PC-9 (cell line): Measurements from ENCODE around the gene SLC25A4. TPM values are rescaled to one million over a fixed set of nuclear protein-coding genes. Genes with fewer than 3 reads are reported as not detected.
A peak's percentile ranks its signal among the peaks of the same experiment; 100 is the strongest.

Experiments
- Bru-seq: library from RNA; stranded (reverse); fragments of 400-500 nt; gene quantifications from one replicate; lab custom pipeline; 2021; lab: Mats Ljungman, UMichigan
- BruChase-seq, 2 experiments: library from RNA; stranded (reverse); fragments of 400-500 nt; gene quantifications; one replicate each; lab custom pipeline; 2021; lab: Mats Ljungman, UMichigan
- BruUV-seq: library from RNA; stranded (reverse); fragments of 400-500 nt; replicated peaks from 2 replicates; lab custom pipeline; 2021; lab: Mats Ljungman, UMichigan
- CTCF ChIA-PET: fragments of 300-600 bp; sonication (Branson Sonifier 250); formaldehyde crosslinking; loops from one replicate; lab custom pipeline; 2022; ENCODE audit warnings: antibody characterized with exemption; lab: Charles Lee
- POLR2A ChIA-PET: fragments of 300-600 bp; sonication (Branson Sonifier 250); formaldehyde crosslinking; loops from one replicate; lab custom pipeline; 2022; ENCODE audit warnings: antibody characterized with exemption; ENCODE audit not compliant: unreplicated experiment; lab: Charles Lee
- DNase-seq, 2 experiments: peaks; one replicate each; pipeline versions ENCODE4 v3.0.0 to v3.0.0-alpha.2; 2015 to 2022; ENCODE audit warnings: mixed read lengths in 1 of 2
- H2AFZ ChIP-seq: fragments of 200-600 bp; sonication (generic); 2 replicates; pipeline ENCODE4 v1.8.1; 2017; ENCODE audit warnings: antibody characterized with exemption
- H3F3A ChIP-seq: fragments of 200-600 bp; sonication (generic); 2 replicates; pipeline ENCODE4 v1.8.1; 2017; ENCODE audit warnings: antibody characterized with exemption, mild to moderate bottlenecking, low read depth; ENCODE audit not compliant: insufficient read depth
- H3K27ac ChIP-seq: fragments of 200-600 bp; sonication (generic); 2 replicates; pipeline ENCODE4 v1.6.1; 2016; ENCODE audit warnings: mixed run types
- H3K27me3 ChIP-seq: fragments of 200-600 bp; sonication (generic); 2 replicates; pipeline ENCODE4 v1.6.1; 2016; ENCODE audit warnings: low read depth, mixed run types; ENCODE audit not compliant: insufficient read depth
- H3K36me3 ChIP-seq: fragments of 200-600 bp; sonication (generic); 2 replicates; pipeline ENCODE4 v1.6.1; 2016; ENCODE audit warnings: low read depth, mixed run types
- H3K4me1 ChIP-seq: fragments of 200-600 bp; sonication (generic); replicated peaks from 2 replicates; pipeline ENCODE4 v1.6.1; 2016; ENCODE audit warnings: mixed run types; ENCODE audit not compliant: insufficient read depth
- H3K4me2 ChIP-seq: fragments of 200-600 bp; sonication (generic); 2 replicates; pipeline ENCODE4 v1.6.1; 2017; ENCODE audit warnings: mixed run types
- H3K4me3 ChIP-seq: fragments of 200-600 bp; sonication (generic); 2 replicates; pipeline ENCODE4 v1.6.1; 2016; ENCODE audit warnings: mixed run types
- H3K79me2 ChIP-seq: fragments of 200-600 bp; sonication (generic); 2 replicates; pipeline ENCODE4 v1.6.1; 2017; ENCODE audit warnings: low read depth, mixed run types
- H3K9me2 ChIP-seq: fragments of 200-600 bp; sonication (generic); 2 replicates; pipeline ENCODE4 v1.8.1; 2017; ENCODE audit warnings: mild to moderate bottlenecking; ENCODE audit not compliant: insufficient read depth
- H3K9me3 ChIP-seq: fragments of 200-600 bp; sonication (generic); 2 replicates; pipeline ENCODE4 v1.8.1; 2016; ENCODE audit warnings: low read depth; ENCODE audit not compliant: insufficient read depth
- H4K20me1 ChIP-seq: fragments of 200-600 bp; sonication (generic); 2 replicates; pipeline ENCODE4 v1.8.1; 2017; ENCODE audit not compliant: insufficient read depth
- CTCF ChIP-seq: fragments of 200-600 bp; sonication (generic); conservative IDR thresholded peaks from 2 replicates; pipeline ENCODE4 v1.6.1; 2017; ENCODE audit warnings: mixed run types, antibody characterized with exemption, mild to moderate bottlenecking, moderate library complexity
- EZH2 ChIP-seq: fragments of 200-600 bp; sonication (generic); IDR thresholded peaks from 2 replicates; pipeline ENCODE4 v1.8.0; 2017; ENCODE audit warnings: antibody characterized with exemption, low read depth
- intact Hi-C: fragments of 100-400 bp; cut with micrococcal nuclease; formaldehyde crosslinking; loops from one replicate; pipeline ENCODE4 v1.10.0; 2022; ENCODE audit not compliant: unreplicated experiment
- long read RNA-seq: library from polyadenylated mRNA; stranded (forward); transcript quantifications from one replicate; pipeline ENCODE4 v2.0.0, GENCODE V29; 2022
- total RNA-seq: library from RNA; stranded (reverse); gene quantifications from 2 replicates; pipeline ENCODE4 v1.2.3, GENCODE V29; 2021

SLC25A4 gene
- 15.6 and 15.9 TPM in 2 replicates for total RNA-seq
- percentile 51 among the genes with signal in this experiment for Bru-seq, nascent RNA
- BruChase-seq, experiment 1, labeled RNA remaining after a 2-hour chase, result percentile 50 among the genes with signal in this experiment
- BruChase-seq, experiment 2, labeled RNA remaining after a 6-hour chase, result percentile 65 among the genes with signal in this experiment
- long read RNA-seq, full-length matches to known transcripts, result 111 of 139 reads
- long read RNA-seq, partial matches to known transcripts, result 25 of 139 reads
- long read RNA-seq, other reads (novel, unspliced or antisense), result 3 of 139 reads

- peak; percentile 37 to 81 for DNase-seq
- no TSS peak for BruUV-seq
- CTCF ChIA-PET, result interaction anchor here (0.5 to 0.8 kb wide), 2 partner anchors 9 to 288 kb away, joined by 5 to 6 read pairs; no protein-coding TSS in a partner anchor
- Histone ChIP-seq H3K27ac (no peak within 1 kb of the TSS), H3K27me3 (no peaks in the 10 kb centered on the region), H3K9me3 (no peaks in the 10 kb centered on the region), H3K79me2 (peaks cover 5% of the 10 kb centered on the region; the same call in 1 of the 2 replicates), H3K4me2 (peak within 1 kb of the TSS; percentile 90), H2AFZ (peak within 1 kb of the TSS; percentile 92), H3K4me3 (peak within 1 kb of the TSS; percentile 71), H3F3A (no peaks in the 10 kb centered on the region), H3K36me3 (no peaks in the 10 kb centered on the region), H3K4me1 (peaks cover 8% of the 10 kb centered on the region; the same call in 1 of the 2 replicates), H4K20me1 (no peaks in the 10 kb centered on the region), H3K9me2 (no peaks in the 10 kb centered on the region)
- TF ChIP-seq EZH2 (no peak), CTCF (no peak; the same call in 1 of the 2 replicates)
- intact Hi-C loops, result loop anchor here (10.0 kb wide), 1 partner anchor 892 kb away; no protein-coding TSS in a partner anchor
- POLR2A ChIA-PET, result interaction anchor here (0.5 to 1.1 kb wide), 6 partner anchors 31 to 329 kb away, joined by 3 to 12 read pairs (median 4); no protein-coding TSS in a partner anchor
Observed at GRCh38 chr4:185142912-185143600, at the start of gene SLC25A4. TSS of gene SLC25A4 (plus strand) at chr4:185143266. CDS start at chr4:185143373, 107 bp downstream.

GRCh38 chr4:185093603-185094002, 49.5 kb upstream of the SLC25A4 start:
- ChIA-PET CTCF (no interaction called here), POLR2A (no interaction called here)
- H3K9me2 ChIP-seq, result no peaks in the 10 kb centered on the region
- H3K4me1 ChIP-seq, result no peaks in the 10 kb centered on the region
- no peaks in the 10 kb centered on the region for H3F3A ChIP-seq
- H3K4me3 ChIP-seq, result no peak overlapping the region
- H2AFZ ChIP-seq, result no peak overlapping the region
- BruUV-seq, result no TSS peak
- no peak for DNase-seq
- no peaks in the 10 kb centered on the region for H3K27me3 ChIP-seq
- intact Hi-C loops, result no loop called here
- H3K79me2 ChIP-seq, result no peaks in the 10 kb centered on the region
- no peaks in the 10 kb centered on the region for H4K20me1 ChIP-seq
- no peak overlapping the region for H3K27ac ChIP-seq
- H3K4me2 ChIP-seq, result no peak overlapping the region
- no peaks in the 10 kb centered on the region for H3K36me3 ChIP-seq
- TF ChIP-seq EZH2 (no peak), CTCF (no peak)
- no peaks in the 10 kb centered on the region for H3K9me3 ChIP-seq

GRCh38 chr4:185096032-185096653, 46.9 kb upstream of the SLC25A4 start:
- intact Hi-C loops, result loop anchor here (1.0 to 5.0 kb wide), 6 partner anchors 54 to 834 kb away; no protein-coding TSS in a partner anchor
- H3K36me3 ChIP-seq, result no peaks in the 10 kb centered on the region
- peak in 1 of 2 experiments; percentile 20 for DNase-seq
- H3K79me2 ChIP-seq, result no peaks in the 10 kb centered on the region
- no peak overlapping the region for H3K27ac ChIP-seq
- H4K20me1 ChIP-seq, result no peaks in the 10 kb centered on the region
- no peaks in the 10 kb centered on the region for H3K27me3 ChIP-seq
- H3K4me3 ChIP-seq, result no peak overlapping the region
- H3K4me2 ChIP-seq, result no peak overlapping the region
- ChIA-PET CTCF (interaction anchor here (0.5 to 2.2 kb wide), 22 partner anchors 16 to 991 kb away, joined by 3 to 9 read pairs (median 4); no protein-coding TSS in a partner anchor), POLR2A (interaction anchor here (0.7 kb wide), 2 partner anchors 621 to 679 kb away, joined by 5 to 7 read pairs; no protein-coding TSS in a partner anchor)
- H3F3A ChIP-seq, result no peaks in the 10 kb centered on the region
- TF ChIP-seq CTCF, result peak; percentile 71
- no peak for TF ChIP-seq EZH2
- H3K4me1 ChIP-seq, result no peaks in the 10 kb centered on the region
- no peaks in the 10 kb centered on the region for H3K9me3 ChIP-seq
- H3K9me2 ChIP-seq, result no peaks in the 10 kb centered on the region
- no TSS peak for BruUV-seq
- no peak overlapping the region for H2AFZ ChIP-seq
